Measurements from ENCODE around the gene DNAJC5.

DNA sequence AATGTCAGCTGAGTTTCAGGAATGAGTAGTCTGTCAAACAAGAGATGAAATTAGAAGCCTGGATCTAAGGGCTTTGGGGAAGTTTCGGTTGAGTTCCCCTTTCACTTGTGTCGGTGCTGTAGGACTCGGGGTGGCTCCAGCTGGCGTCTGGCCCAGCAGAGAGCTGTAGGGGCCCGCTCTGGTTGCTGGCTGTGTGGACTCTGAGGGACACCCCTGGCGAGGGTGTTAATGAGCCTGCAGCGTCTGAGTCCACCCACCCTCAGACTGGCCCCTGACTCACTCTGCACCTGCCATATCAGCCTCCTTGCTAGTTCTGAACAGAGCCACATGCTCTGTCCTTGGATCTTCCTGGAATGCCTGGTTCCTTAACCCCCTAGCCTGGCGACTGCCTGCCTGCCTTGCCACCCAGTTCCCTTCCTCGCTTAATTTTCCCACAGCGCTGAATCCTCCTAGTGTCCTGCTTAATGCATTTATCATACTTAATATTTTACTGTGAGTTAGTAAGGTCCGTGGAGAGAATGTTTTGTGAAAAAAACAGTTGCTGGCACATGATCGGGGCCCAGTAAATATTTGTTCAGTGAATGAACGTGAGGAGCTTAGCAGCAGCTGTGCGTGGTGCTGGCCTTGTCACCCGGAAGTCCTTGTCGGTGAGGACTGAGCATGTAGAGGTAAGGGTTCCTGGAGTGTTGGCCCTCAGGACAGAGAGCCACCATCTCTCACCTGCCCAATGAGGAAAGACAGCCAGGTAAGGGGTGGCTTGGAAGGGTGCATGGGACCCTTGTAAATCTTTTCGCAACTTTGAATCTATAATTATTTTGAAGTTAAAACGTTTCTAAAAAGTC lies 1.6 kb downstream of the DNAJC5 start:
- TF ChIP-seq, protein P1, sequence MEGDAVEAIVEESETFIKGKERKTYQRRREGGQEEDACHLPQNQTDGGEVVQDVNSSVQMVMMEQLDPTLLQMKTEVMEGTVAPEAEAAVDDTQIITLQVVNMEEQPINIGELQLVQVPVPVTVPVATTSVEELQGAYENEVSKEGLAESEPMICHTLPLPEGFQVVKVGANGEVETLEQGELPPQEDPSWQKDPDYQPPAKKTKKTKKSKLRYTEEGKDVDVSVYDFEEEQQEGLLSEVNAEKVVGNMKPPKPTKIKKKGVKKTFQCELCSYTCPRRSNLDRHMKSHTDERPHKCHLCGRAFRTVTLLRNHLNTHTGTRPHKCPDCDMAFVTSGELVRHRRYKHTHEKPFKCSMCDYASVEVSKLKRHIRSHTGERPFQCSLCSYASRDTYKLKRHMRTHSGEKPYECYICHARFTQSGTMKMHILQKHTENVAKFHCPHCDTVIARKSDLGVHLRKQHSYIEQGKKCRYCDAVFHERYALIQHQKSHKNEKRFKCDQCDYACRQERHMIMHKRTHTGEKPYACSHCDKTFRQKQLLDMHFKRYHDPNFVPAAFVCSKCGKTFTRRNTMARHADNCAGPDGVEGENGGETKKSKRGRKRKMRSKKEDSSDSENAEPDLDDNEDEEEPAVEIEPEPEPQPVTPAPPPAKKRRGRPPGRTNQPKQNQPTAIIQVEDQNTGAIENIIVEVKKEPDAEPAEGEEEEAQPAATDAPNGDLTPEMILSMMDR (conservative IDR thresholded peaks at IDR 0.05; ENCODE audit: low read depth in 2 of 2): no peak
- TF ChIP-seq, protein P2, sequence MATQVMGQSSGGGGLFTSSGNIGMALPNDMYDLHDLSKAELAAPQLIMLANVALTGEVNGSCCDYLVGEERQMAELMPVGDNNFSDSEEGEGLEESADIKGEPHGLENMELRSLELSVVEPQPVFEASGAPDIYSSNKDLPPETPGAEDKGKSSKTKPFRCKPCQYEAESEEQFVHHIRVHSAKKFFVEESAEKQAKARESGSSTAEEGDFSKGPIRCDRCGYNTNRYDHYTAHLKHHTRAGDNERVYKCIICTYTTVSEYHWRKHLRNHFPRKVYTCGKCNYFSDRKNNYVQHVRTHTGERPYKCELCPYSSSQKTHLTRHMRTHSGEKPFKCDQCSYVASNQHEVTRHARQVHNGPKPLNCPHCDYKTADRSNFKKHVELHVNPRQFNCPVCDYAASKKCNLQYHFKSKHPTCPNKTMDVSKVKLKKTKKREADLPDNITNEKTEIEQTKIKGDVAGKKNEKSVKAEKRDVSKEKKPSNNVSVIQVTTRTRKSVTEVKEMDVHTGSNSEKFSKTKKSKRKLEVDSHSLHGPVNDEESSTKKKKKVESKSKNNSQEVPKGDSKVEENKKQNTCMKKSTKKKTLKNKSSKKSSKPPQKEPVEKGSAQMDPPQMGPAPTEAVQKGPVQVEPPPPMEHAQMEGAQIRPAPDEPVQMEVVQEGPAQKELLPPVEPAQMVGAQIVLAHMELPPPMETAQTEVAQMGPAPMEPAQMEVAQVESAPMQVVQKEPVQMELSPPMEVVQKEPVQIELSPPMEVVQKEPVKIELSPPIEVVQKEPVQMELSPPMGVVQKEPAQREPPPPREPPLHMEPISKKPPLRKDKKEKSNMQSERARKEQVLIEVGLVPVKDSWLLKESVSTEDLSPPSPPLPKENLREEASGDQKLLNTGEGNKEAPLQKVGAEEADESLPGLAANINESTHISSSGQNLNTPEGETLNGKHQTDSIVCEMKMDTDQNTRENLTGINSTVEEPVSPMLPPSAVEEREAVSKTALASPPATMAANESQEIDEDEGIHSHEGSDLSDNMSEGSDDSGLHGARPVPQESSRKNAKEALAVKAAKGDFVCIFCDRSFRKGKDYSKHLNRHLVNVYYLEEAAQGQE (IDR thresholded peaks at IDR 0.05; ENCODE audit: unreplicated experiment): no peak
- TF ChIP-seq EZH2 (IDR thresholded peaks at IDR 0.05; ENCODE audit: low read depth, unreplicated experiment) (no peak), EZH2phosphoT487 (IDR thresholded peaks at IDR 0.05; ENCODE audit: unreplicated experiment) (no peak), JUNB (IDR thresholded peaks at IDR 0.05; ENCODE audit: unreplicated experiment) (no peak), POLR2AphosphoS5 (IDR thresholded peaks at IDR 0.05; ENCODE audit: low read depth) (no peak), STAT1 (IDR thresholded peaks at IDR 0.05; ENCODE audit: unreplicated experiment) (no peak), CREB1 (CRISPR knock-in tag; IDR thresholded peaks at IDR 0.05; ENCODE audit: low read depth) (no peak), NANOG (IDR thresholded peaks at IDR 0.05; ENCODE audit: borderline replicate concordance) (no peak), ZNF114 (CRISPR knock-in tag; IDR thresholded peaks at IDR 0.05) (no peak), ZNF331 (CRISPR knock-in tag; IDR thresholded peaks at IDR 0.05; ENCODE audit: low read depth) (no peak)
- TF ChIP-seq, protein P3, sequence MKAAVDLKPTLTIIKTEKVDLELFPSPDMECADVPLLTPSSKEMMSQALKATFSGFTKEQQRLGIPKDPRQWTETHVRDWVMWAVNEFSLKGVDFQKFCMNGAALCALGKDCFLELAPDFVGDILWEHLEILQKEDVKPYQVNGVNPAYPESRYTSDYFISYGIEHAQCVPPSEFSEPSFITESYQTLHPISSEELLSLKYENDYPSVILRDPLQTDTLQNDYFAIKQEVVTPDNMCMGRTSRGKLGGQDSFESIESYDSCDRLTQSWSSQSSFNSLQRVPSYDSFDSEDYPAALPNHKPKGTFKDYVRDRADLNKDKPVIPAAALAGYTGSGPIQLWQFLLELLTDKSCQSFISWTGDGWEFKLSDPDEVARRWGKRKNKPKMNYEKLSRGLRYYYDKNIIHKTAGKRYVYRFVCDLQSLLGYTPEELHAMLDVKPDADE (IDR thresholded peaks at IDR 0.05): no peak
- TF ChIP-seq, protein P4, sequence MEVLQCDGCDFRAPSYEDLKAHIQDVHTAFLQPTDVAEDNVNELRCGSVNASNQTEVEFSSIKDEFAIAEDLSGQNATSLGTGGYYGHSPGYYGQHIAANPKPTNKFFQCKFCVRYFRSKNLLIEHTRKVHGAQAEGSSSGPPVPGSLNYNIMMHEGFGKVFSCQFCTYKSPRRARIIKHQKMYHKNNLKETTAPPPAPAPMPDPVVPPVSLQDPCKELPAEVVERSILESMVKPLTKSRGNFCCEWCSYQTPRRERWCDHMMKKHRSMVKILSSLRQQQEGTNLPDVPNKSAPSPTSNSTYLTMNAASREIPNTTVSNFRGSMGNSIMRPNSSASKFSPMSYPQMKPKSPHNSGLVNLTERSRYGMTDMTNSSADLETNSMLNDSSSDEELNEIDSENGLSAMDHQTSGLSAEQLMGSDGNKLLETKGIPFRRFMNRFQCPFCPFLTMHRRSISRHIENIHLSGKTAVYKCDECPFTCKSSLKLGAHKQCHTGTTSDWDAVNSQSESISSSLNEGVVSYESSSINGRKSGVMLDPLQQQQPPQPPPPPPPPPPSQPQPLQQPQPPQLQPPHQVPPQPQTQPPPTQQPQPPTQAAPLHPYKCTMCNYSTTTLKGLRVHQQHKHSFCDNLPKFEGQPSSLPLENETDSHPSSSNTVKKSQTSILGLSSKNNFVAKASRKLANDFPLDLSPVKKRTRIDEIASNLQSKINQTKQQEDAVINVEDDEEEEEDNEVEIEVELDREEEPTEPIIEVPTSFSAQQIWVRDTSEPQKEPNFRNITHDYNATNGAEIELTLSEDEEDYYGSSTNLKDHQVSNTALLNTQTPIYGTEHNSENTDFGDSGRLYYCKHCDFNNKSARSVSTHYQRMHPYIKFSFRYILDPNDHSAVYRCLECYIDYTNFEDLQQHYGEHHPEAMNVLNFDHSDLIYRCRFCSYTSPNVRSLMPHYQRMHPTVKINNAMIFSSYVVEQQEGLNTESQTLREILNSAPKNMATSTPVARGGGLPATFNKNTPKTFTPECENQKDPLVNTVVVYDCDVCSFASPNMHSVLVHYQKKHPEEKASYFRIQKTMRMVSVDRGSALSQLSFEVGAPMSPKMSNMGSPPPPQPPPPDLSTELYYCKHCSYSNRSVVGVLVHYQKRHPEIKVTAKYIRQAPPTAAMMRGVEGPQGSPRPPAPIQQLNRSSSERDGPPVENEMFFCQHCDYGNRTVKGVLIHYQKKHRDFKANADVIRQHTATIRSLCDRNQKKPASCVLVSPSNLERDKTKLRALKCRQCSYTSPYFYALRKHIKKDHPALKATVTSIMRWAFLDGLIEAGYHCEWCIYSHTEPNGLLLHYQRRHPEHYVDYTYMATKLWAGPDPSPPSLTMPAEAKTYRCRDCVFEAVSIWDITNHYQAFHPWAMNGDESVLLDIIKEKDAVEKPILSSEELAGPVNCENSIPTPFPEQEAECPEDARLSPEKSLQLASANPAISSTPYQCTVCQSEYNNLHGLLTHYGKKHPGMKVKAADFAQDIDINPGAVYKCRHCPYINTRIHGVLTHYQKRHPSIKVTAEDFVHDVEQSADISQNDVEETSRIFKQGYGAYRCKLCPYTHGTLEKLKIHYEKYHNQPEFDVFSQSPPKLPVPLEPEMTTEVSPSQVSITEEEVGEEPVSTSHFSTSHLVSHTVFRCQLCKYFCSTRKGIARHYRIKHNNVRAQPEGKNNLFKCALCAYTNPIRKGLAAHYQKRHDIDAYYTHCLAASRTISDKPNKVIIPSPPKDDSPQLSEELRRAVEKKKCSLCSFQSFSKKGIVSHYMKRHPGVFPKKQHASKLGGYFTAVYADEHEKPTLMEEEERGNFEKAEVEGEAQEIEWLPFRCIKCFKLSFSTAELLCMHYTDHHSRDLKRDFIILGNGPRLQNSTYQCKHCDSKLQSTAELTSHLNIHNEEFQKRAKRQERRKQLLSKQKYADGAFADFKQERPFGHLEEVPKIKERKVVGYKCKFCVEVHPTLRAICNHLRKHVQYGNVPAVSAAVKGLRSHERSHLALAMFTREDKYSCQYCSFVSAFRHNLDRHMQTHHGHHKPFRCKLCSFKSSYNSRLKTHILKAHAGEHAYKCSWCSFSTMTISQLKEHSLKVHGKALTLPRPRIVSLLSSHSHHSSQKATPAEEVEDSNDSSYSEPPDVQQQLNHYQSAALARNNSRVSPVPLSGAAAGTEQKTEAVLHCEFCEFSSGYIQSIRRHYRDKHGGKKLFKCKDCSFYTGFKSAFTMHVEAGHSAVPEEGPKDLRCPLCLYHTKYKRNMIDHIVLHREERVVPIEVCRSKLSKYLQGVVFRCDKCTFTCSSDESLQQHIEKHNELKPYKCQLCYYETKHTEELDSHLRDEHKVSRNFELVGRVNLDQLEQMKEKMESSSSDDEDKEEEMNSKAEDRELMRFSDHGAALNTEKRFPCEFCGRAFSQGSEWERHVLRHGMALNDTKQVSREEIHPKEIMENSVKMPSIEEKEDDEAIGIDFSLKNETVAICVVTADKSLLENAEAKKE (CRISPR knock-in tag; IDR thresholded peaks at IDR 0.05): no peak
